ENCODE results near the gene PRKCA.

- TF ChIP-seq POLR2A (IDR thresholded peaks at IDR 0.05): no peak
- TF ChIP-seq CTCF (IDR thresholded peaks at IDR 0.05): no peak
Observed at GRCh38 chr17:66349521-66350254, 47.3 kb downstream of the PRKCA start.
